Limb (tissue), 2 donors: ENCODE data around the gene CHAD.
A peak's percentile ranks its signal among the peaks of the same experiment; 100 is the strongest.
"Not testable (repeated sequence)": the region's sequence is repeated elsewhere in the genome, so short reads cannot be mapped to it uniquely, and the experiment has no call there.

ENCODE experiments used
- DNase-seq, 2 donors: peaks; one replicate each; pipeline ENCODE4 v3.0.0-alpha.2; 2016; ENCODE audit errors: extremely low spot score in 2 of 2

CHAD gene

GRCh38 chr17:50429793-50430192 lies 38.9 kb downstream of the CHAD start:
- DNase-seq: no peak

DNA sequence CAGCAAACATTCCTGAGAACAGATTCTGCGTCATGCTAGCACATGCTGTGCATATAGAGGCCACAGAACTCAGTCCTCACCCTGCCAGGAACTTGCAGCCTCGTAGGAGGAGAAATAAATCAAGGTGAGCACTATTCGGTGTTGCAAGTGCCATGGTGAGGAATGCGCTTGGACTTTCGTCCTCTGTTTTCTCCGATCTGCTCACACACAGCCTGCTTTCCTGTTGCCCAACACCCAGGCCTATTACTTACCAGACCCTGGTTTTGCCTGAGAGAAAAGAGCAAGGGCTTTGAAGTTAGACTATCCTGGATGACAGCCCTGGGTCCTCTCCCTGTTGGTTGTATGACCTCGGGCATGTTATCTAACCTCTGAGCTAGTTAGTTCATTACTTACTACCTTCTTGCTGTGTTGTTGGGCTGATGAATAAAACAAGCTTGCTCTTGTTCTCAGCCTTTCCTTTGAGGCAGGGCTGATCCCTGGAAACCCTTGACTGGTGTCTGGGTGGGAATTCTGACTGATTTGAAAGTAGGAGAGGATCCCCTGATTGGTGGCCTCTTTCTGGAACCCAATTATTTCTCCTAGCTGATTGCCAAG lies 39.8 kb downstream of the CHAD start:
- no peak for DNase-seq

DNA sequence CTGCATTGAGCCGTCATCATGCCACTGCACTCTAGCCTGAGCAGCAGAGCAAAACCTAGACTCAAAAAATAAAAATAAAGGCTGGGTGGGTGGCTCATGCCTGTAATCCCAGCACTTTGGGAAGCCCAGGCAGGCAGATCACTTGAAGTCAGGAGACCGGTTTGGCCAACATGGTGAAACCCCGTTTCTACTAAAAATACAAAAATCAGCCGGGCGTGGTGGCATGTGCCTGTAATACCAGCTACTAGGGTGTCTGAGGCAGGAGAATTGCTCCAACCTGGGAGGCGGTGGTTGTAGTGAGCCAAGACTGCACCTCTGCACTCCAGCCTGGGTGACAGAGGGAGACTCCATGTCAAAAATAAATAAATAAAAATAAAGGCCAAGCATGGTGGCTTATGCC lies 40.6 kb downstream of the CHAD start:
- not testable (repeated sequence) for DNase-seq

DNA sequence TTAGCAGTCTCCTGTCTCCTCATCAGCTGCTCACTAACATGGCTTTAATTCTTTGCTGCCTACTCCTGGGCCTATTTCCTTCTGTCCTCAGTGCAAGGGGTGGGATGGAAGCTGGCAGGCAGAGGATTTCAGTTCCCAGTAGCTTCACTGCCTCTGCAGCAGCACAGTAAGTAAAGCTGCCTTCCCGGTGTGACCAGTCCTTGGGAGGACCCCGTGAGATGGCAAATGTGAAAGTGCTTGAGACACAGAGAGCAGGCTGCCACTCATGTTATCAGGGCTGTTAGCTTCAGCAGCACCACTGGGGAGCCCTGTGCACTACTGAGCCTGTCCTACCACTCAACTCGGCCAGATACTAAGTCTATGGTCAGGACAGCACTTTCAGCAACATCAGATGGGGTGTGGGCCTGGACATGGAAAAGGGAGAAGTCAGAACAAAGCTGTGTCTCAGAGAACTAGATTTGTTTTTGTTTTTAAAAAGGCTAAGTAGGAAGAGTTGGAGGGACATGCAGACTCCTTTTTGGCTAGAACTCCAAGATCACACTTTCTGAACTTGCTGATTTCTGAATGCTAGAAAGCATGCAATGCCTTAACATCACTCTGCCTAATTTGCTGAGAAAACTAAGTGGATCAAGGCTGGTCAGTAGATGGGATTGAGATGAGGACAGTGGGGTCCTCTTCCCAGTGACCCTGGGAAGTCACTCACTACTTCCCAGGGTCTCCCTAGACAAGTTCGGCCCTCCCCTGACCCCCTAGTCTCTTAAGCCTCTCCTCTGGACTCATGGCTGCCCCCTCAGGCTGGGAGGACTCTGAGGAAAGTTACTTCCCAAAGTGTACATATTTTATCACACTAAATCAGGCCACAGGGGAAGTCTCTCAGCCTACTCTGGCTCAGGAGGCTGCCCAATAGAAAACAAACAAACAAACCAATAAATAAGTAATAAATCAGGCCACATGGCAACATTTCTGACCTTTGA lies 41.6 kb downstream of the CHAD start:
- peak in 1 of 2 donors; percentile 38 for DNase-seq

- DNase-seq: no peak
These were observed 42.3 kb downstream of the CHAD start for GRCh38 chr17:50426472-50426782.

DNA sequence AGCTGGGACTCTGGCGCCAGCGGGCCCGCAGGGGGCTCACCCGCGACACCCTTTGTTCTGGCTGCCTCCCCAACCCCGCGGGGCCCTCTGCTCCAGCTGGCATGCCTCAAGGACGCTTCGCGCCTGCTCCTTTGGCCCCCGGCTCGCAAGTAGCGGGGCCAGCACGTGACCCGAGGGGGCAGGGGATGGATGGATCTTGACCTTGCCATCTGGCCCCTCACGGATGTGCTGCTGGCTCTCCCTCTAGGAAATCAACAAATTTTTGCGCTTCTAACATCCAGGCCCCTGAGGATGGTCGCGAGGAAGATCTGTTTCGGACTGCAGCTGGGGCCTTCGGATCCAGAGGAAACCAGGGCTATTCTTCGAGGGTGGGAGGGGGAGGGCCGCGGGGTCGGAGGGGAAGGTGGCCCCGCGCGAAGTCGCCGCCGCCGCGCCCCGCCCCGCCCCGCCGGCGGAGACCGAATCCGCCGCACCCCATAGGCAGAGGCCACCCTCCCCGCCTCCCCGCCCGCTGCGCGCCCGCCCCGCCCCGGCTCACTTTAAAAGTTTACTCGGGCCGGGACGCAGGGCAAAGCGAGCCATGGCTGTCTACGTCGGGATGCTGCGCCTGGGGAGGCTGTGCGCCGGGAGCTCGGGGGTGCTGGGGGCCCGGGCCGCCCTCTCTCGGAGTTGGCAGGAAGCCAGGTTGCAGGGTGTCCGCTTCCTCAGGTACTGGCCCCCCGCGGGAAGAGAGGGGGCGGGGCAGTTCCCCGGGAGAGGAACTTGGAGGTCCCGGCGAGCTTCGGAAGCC lies 42.8 kb downstream of the CHAD start, which contains the start of gene ACSF2:
Gene ACSF2 (plus strand): TSS at position 537 of the 790 bp plus-strand sequence. CDS start 44 bp downstream, at position 581.
- DNase-seq: peak; percentile 26 to 84

GRCh38 chr17:50424996-50425681 lies 43.5 kb downstream of the CHAD start:
- DNase-seq: no peak

DNA sequence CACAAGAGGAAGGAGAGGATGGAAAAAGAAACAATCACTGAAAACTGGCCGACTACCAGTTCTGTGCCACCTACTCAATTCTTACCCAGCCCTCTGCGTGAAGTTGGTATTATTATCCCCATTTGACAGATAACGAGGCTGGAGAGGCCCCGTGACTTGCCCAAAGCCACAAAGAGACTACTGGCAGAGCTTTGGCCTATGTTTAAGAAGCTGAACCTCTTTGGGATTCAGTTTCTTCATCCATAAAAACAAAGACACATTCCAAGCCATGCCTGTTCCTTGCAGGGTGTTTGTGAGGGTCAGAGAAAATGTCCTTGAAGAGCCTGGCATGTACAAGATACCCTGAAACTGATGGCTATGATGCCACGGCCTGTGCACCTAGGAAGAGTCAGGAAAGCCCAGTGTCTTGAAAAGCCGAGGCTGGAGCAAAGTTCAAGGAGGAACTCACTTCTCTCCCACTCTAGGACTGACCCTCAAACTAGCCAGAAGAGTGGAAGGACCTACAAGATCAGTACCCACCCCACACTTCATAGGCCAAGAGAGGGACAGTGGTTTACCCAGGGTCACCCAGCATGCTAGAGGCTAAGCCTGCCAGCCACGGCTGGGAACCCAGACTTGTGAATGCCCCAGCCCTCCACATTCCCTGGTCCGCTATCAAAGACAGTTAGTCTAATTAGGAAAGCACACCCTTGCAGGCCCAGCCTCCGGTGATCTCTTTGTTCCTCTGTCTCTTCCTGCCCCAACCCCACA lies 44.3 kb downstream of the CHAD start:
- DNase-seq: no peak

DNA sequence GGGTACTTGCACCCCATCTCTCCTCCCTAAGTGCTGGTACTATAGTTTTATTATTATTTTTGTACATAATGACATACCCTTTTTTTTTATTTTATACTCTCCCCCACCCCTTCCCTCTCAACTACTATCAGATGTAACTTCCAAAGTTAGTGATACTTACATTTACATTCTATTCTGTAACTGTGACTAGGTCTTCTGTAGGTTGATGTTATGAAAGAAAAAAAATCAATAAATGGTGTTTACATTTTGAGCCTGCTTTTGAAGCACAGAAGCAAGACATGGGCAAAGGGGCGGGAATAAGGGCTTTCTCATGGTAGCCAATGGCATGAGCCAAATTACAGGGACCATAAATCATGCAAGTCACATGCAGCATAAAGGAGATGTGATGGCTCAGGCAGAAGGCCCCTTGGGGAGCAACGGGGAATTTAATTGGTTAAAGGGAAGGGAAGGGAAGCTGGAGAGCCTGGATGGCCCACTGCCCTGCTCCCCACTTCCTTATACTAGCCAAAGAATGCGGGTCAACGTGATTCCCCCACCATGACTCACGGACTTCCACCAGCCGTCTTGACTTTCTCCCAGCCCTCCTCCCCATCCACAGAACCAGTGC lies 45.0 kb downstream of the CHAD start:
- no peak for DNase-seq

- no peak for DNase-seq
These were observed 45.9 kb downstream of the CHAD start for GRCh38 chr17:50422738-50423137.

DNA sequence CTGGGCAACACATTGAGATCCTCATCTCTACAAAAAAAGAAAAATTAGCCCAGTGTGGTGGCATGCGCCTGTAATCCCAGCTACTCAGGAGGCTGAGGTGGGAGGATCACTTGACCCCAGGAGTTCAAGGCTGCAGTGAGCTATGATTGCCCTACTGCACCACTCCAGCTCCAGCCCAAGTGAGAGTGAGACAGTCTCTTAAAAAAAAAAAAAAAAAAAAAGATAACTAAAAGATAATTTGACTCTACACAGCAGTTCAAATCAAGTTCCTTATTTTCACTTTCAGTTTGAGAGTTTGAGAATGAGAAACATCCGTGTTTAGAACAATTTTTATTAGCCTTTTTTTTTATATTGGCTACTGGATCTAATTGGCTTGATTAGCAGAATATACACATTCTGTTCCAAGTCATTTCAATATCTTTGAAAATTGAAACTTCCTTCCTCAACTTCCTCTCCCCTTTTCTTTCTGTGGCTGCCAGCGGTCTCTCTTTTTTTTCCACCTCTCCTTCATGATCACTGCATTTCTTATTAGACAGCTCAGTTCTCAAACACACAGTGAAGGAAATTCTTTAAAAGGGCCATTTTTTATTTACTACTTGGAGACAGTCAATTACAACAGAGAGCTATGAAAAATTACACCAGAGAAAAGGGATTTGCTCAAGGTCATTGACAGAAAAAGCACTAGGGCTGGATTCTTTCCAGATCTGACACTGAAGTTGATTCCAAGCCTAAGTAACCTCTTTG lies 47.2 kb downstream of the CHAD start:
- no peak for DNase-seq

DNA sequence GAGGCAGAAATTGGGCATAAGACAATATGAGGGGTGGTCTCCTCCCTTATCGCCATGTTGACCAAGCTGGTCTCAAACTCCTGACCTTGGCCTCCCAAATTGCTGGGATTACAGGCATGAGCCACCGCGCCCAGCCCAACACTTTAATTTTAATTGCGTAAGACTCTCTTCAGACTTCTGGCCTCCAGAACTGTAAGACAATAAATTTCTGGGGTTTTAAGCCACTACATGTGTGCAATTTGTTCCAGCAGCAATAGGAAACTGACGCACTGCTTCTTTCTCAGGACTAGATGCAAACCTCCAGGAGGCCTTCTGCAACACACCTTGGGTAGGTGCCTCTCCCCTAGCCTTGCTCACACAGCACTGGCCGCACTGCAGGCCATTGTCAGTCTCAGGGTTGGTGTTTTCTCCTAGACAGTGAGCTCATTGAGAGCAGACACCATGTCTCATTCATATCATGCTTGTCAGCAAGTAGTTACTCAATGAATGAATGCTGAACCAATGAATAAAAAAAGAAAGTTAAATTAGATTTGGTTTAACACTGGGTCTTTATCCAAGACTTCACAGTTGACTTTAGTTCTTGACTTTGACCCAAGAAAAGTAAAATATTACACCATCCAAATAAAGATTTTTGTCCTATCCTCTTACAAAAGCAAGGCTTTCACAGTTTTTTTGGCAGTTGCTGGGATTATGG lies 48.1 kb downstream of the CHAD start:
- DNase-seq: no peak

- not testable (repeated sequence) for DNase-seq
These were observed 49.1 kb downstream of the CHAD start for GRCh38 chr17:50419577-50419976.

- DNase-seq: no peak
These were observed 53.9 kb downstream of the CHAD start for GRCh38 chr17:50414808-50415207.
